COLO829 (cell line): ENCODE measurements around the gene MYO9B.

Source experiments
- DNase-seq: peaks from one replicate; pipeline ENCODE4 v3.0.0; 2012; ENCODE audit warnings: low spot score

The MYO9B gene

GRCh38 chr19:17061691-17062090 is 13.9 kb upstream of the MYO9B start:
- DNase-seq, result no peak

- no peak for DNase-seq
Measured at GRCh38 chr19:17063428-17063827, 12.1 kb upstream of the MYO9B start.

GRCh38 chr19:17069193-17069592 is 6.4 kb upstream of the MYO9B start:
- DNase-seq, result no peak

- no peak for DNase-seq
Measured at GRCh38 chr19:17070421-17070820, 5.2 kb upstream of the MYO9B start.

- no peak for DNase-seq
Measured at GRCh38 chr19:17070912-17071311, 4.7 kb upstream of the MYO9B start.

GRCh38 chr19:17073869-17074633 is 1.5 kb upstream of the MYO9B start:
- no peak for DNase-seq

GRCh38 chr19:17074634-17075034 is 943 bp upstream of the MYO9B start:
- no peak for DNase-seq

GRCh38 chr19:17075864-17076542 is 426 bp downstream of the MYO9B start:
- no peak for DNase-seq

GRCh38 chr19:17076543-17076991 is 990 bp downstream of the MYO9B start:
- no peak for DNase-seq

- no peak for DNase-seq
Measured at GRCh38 chr19:17077447-17078028, 2.0 kb downstream of the MYO9B start.

- DNase-seq, result no peak
Measured at GRCh38 chr19:17078036-17078919, 2.7 kb downstream of the MYO9B start.

GRCh38 chr19:17078920-17079709 is 3.5 kb downstream of the MYO9B start:
- DNase-seq, result peak; percentile 17

GRCh38 chr19:17079710-17080439 is 4.3 kb downstream of the MYO9B start:
- DNase-seq, result peak; percentile 77

GRCh38 chr19:17080440-17080801 is 4.8 kb downstream of the MYO9B start:
- DNase-seq, result no peak

GRCh38 chr19:17081672-17082630 is 6.4 kb downstream of the MYO9B start:
- no peak for DNase-seq

GRCh38 chr19:17086120-17086519 is 10.5 kb downstream of the MYO9B start:
- DNase-seq, result peak; percentile 58

GRCh38 chr19:17086834-17087233 is 11.3 kb downstream of the MYO9B start:
- no peak for DNase-seq

GRCh38 chr19:17088552-17088951 is 13.0 kb downstream of the MYO9B start:
- DNase-seq, result no peak

GRCh38 chr19:17090583-17090982 is 15.0 kb downstream of the MYO9B start:
- peak; percentile 34 for DNase-seq
